HepG2 (cell line): Measurements from ENCODE around the gene LTA. TPM values are rescaled to one million over a fixed set of nuclear protein-coding genes. Genes with fewer than 3 reads are reported as not detected.
A peak's percentile ranks its signal among the peaks of the same experiment; 100 is the strongest.

Source experiments
- CHCHD3 ChIP-seq: sonication (generic); formaldehyde crosslinking; IDR thresholded peaks from 2 replicates; pipeline ENCODE4 v1.8.0; 2022; ENCODE audit warnings: mild to moderate bottlenecking, missing genetic modification reagents, moderate library complexity
- EEA1 ChIP-seq: sonication (generic); formaldehyde crosslinking; IDR thresholded peaks from 2 replicates; pipeline ENCODE4 v1.5.1; 2020; ENCODE audit warnings: mild to moderate bottlenecking, missing genetic modification reagents, borderline replicate concordance
- ERF ChIP-seq: IDR thresholded peaks from 2 replicates; pipeline ENCODE4 v1.6.1; 2018; ENCODE audit warnings: missing biosample characterization, missing genetic modification reagents
- FIP1L1 ChIP-seq: fragments of 200-400 bp; formaldehyde crosslinking; IDR thresholded peaks from 2 replicates; pipeline ENCODE4 v1.6.1; 2018; ENCODE audit warnings: low read depth, mild to moderate bottlenecking, low read length, moderate library complexity, borderline replicate concordance; ENCODE audit not compliant: insufficient read depth
- FOXO1 ChIP-seq: sonication (generic); formaldehyde crosslinking; IDR thresholded peaks from 2 replicates; pipeline ENCODE4 v1.4.0; 2020; ENCODE audit warnings: missing genetic modification reagents
- GPN1 ChIP-seq: sonication (generic); formaldehyde crosslinking; IDR thresholded peaks from 2 replicates; pipeline ENCODE4 v1.5.1; 2020; ENCODE audit warnings: missing genetic modification reagents, borderline replicate concordance
- HDAC6 ChIP-seq: fragments of 200-600 bp; sonication (generic); IDR thresholded peaks from 2 replicates; pipeline ENCODE4 v1.7.0; 2017; ENCODE audit warnings: mild to moderate bottlenecking, antibody characterized with exemption, low read length, low read depth
- ISX ChIP-seq: sonication (generic); formaldehyde crosslinking; conservative IDR thresholded peaks from 2 replicates; pipeline ENCODE4 v1.5.0; 2020; ENCODE audit warnings: missing genetic modification reagents
- KLF12 ChIP-seq: sonication (generic); formaldehyde crosslinking; IDR thresholded peaks from 2 replicates; pipeline ENCODE4 v1.4.0; 2020; ENCODE audit warnings: missing genetic modification reagents, borderline replicate concordance
- NFATC3 ChIP-seq: sonication (generic); formaldehyde crosslinking; IDR thresholded peaks from 2 replicates; pipeline ENCODE4 v1.5.1; 2020; ENCODE audit warnings: mild to moderate bottlenecking, missing genetic modification reagents
- PRMT3 ChIP-seq: sonication (generic); formaldehyde crosslinking; IDR thresholded peaks from 2 replicates; pipeline ENCODE4 v1.8.1; 2022; ENCODE audit warnings: low read depth, mild to moderate bottlenecking, moderate library complexity, missing genetic modification reagents, borderline replicate concordance
- REPIN1 ChIP-seq: sonication (generic); formaldehyde crosslinking; IDR thresholded peaks from 2 replicates; pipeline ENCODE4 v1.8.0; 2022; ENCODE audit warnings: missing genetic modification reagents, low read depth, mild to moderate bottlenecking, borderline replicate concordance
- SATB2 ChIP-seq: sonication (generic); formaldehyde crosslinking; IDR thresholded peaks from 2 replicates; pipeline ENCODE4 v1.5.0; 2020; ENCODE audit warnings: missing genetic modification reagents
- SRSF1 ChIP-seq: fragments of 200-400 bp; formaldehyde crosslinking; optimal IDR thresholded peaks from 2 replicates; pipeline ENCODE3; 2017; ENCODE audit warnings: mild to moderate bottlenecking, low read depth, low read length, moderate library complexity
- TAF1 ChIP-seq: sonication (generic); formaldehyde crosslinking; IDR thresholded peaks from 2 replicates; pipeline ENCODE4 v1.4.0; 2020; ENCODE audit warnings: missing genetic modification reagents
- TFE3 ChIP-seq: IDR thresholded peaks from 2 replicates; pipeline ENCODE4 v1.6.1; 2016
- YY1 ChIP-seq: IDR thresholded peaks from 2 replicates; pipeline ENCODE4 v1.6.1; 2011; ENCODE audit warnings: low read length, low read depth, moderate library complexity, mild to moderate bottlenecking; ENCODE audit not compliant: insufficient read depth, insufficient replicate concordance
- ZBTB7A ChIP-seq: sonication (generic); formaldehyde crosslinking; IDR thresholded peaks from 2 replicates; pipeline ENCODE4 v1.8.0; 2022; ENCODE audit warnings: mild to moderate bottlenecking, missing genetic modification reagents
- ZNF382 ChIP-seq: sonication (generic); formaldehyde crosslinking; IDR thresholded peaks from 2 replicates; pipeline ENCODE4 v1.5.0; 2020; ENCODE audit warnings: missing genetic modification reagents, mild to moderate bottlenecking, borderline replicate concordance
- ZNF44 ChIP-seq: sonication (generic); formaldehyde crosslinking; IDR thresholded peaks from 2 replicates; pipeline ENCODE4 v1.5.1; 2020; ENCODE audit warnings: mild to moderate bottlenecking, missing genetic modification reagents
- ZNF629 ChIP-seq: sonication (generic); formaldehyde crosslinking; conservative IDR thresholded peaks from 2 replicates; pipeline ENCODE4 v1.5.0; 2020; ENCODE audit warnings: missing genetic modification reagents
- ZNF768 ChIP-seq: sonication (generic); formaldehyde crosslinking; IDR thresholded peaks from 2 replicates; pipeline ENCODE4 v1.4.0; 2020; ENCODE audit warnings: missing genetic modification reagents
- ZNF841 ChIP-seq: sonication (generic); formaldehyde crosslinking; IDR thresholded peaks from 2 replicates; pipeline ENCODE4 v1.8.1; 2023; ENCODE audit warnings: missing genetic modification reagents, borderline replicate concordance
- ZNF891 ChIP-seq: sonication (generic); formaldehyde crosslinking; IDR thresholded peaks from 2 replicates; pipeline ENCODE4 v1.5.0; 2020; ENCODE audit warnings: mild to moderate bottlenecking, missing genetic modification reagents
- ZSCAN29 ChIP-seq: sonication (generic); formaldehyde crosslinking; conservative IDR thresholded peaks from 2 replicates; pipeline ENCODE4 v1.4.0; 2020; ENCODE audit warnings: mild to moderate bottlenecking, missing genetic modification reagents
- polyA plus RNA-seq, 8 experiments: library from polyadenylated mRNA; depleted of rRNA in 3 of 8; stranded (reverse) in 7 of 8; unstranded in 1 of 8; fragments of >200 nt; fragmentation: Illumina TruSeq in 4 of 8; extraction: Trizol in 4 of 8; gene quantifications; 2 replicates each; pipeline versions ENCODE4 v1.2.1 to v1.2.3, GENCODE V29; 2011 to 2016; ENCODE audit warnings: low read depth in 4 of 8, missing spikeins in 1 of 8, mixed read lengths in 1 of 8; ENCODE audit not compliant: insufficient read depth in 1 of 8
- total RNA-seq, 5 experiments: library from RNA; depleted of rRNA; stranded (reverse); fragments of >200 nt; fragmentation: Illumina TruSeq; extraction: Trizol; gene quantifications; 2 replicates each; pipeline ENCODE4 v1.2.3, GENCODE V29; 2016; ENCODE audit warnings: low read depth in 1 of 5
- TF ChIP-seq, protein P1 (sequence below): sonication (generic); formaldehyde crosslinking; IDR thresholded peaks from 2 replicates; pipeline ENCODE4 v1.5.1; 2020; ENCODE audit warnings: mild to moderate bottlenecking, missing genetic modification reagents, moderate library complexity

LTA gene
- total and polyA plus RNA-seq, 2 of the 13 experiments (the other 11 are each of a cell fraction or from before 2014, with no cell fraction given) = 0.09 TPM; not detected in 1

DNA sequence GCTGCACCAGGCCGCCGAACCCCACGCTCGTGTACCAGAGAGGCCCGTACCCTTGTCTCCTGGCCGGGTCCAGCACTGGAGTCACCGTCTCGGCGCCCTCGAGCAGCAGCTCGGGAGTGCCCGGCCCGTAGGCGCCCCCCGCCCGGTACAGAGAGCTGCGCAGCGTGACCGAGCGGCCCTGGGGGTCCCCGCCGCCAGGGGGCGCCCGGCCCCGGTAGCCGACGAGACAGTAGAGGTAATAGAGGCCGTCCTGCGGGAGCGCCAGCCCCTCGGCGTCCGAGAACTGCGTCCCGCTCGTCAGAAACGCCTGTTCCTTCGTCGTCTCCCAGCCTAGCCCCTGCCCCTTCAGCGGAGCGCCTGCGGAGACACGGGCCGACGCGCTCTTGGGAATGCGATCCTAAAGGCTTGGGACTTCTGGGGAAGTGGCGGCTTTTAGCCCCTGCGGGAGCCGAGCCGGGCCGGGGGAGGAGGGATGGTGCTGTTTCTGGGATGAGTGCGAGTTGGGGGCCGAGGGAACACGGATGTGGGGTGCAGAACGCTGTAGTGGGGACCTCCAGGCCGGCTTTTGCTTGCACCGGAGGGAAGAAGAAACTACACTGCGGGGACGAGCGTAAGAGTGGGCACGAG, 8.8 kb downstream of the LTA start (continued):
- TF ChIP-seq CHCHD3 (CRISPR knock-in tag) (peak; percentile 52; the same call in 1 of the 2 replicates), ZNF891 (peak; percentile 87), ERF (CRISPR knock-in tag) (peak; percentile 90; the same call in 1 of the 2 replicates), HDAC6 (no peak), ZNF629 (CRISPR knock-in tag) (no peak), FOXO1 (CRISPR knock-in tag) (peak; percentile 56), ZSCAN29 (CRISPR knock-in tag) (0 out of 2 replicates have a peak, but pooled peaks have one; percentile 21), ZBTB7A (CRISPR knock-in tag) (peak; percentile 71; the same call in 1 of the 2 replicates), ZNF382 (CRISPR knock-in tag) (no peak), GPN1 (peak; percentile 26; the same call in 1 of the 2 replicates), KLF12 (CRISPR knock-in tag) (peak; percentile 54; the same call in 1 of the 2 replicates), ZNF768 (CRISPR knock-in tag) (peak; percentile 78), YY1 (peak; percentile 74), FIP1L1 (no peak), REPIN1 (CRISPR knock-in tag) (peak; percentile 79; the same call in 1 of the 2 replicates), TAF1 (CRISPR knock-in tag) (peak; percentile 54; the same call in 1 of the 2 replicates), SRSF1 (peak; percentile 87), ZNF44 (no peak), TFE3 (CRISPR knock-in tag) (peak; percentile 71), NFATC3 (no peak), ZNF841 (0 out of 2 replicates have a peak, but pooled peaks have one; percentile 50), EEA1 (CRISPR knock-in tag) (0 out of 2 replicates have a peak, but pooled peaks have one; percentile 57), ISX (CRISPR knock-in tag) (no peak), PRMT3 (CRISPR knock-in tag) (0 out of 2 replicates have a peak, but pooled peaks have one; percentile 33), SATB2 (CRISPR knock-in tag) (0 out of 2 replicates have a peak, but pooled peaks have one; percentile 56)
- TF ChIP-seq, protein P1, sequence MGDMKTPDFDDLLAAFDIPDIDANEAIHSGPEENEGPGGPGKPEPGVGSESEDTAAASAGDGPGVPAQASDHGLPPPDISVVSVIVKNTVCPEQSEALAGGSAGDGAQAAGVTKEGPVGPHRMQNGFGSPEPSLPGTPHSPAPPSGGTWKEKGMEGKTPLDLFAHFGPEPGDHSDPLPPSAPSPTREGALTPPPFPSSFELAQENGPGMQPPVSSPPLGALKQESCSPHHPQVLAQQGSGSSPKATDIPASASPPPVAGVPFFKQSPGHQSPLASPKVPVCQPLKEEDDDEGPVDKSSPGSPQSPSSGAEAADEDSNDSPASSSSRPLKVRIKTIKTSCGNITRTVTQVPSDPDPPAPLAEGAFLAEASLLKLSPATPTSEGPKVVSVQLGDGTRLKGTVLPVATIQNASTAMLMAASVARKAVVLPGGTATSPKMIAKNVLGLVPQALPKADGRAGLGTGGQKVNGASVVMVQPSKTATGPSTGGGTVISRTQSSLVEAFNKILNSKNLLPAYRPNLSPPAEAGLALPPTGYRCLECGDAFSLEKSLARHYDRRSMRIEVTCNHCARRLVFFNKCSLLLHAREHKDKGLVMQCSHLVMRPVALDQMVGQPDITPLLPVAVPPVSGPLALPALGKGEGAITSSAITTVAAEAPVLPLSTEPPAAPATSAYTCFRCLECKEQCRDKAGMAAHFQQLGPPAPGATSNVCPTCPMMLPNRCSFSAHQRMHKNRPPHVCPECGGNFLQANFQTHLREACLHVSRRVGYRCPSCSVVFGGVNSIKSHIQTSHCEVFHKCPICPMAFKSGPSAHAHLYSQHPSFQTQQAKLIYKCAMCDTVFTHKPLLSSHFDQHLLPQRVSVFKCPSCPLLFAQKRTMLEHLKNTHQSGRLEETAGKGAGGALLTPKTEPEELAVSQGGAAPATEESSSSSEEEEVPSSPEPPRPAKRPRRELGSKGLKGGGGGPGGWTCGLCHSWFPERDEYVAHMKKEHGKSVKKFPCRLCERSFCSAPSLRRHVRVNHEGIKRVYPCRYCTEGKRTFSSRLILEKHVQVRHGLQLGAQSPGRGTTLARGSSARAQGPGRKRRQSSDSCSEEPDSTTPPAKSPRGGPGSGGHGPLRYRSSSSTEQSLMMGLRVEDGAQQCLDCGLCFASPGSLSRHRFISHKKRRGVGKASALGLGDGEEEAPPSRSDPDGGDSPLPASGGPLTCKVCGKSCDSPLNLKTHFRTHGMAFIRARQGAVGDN (CRISPR knock-in tag) = peak; percentile 92
